Ascending aorta (tissue), 2 donors: Measurements from ENCODE around the gene HOXB1. TPM values are rescaled to one million over a fixed set of nuclear protein-coding genes. Genes with fewer than 3 reads are reported as not detected.
A peak's percentile ranks its signal among the peaks of the same experiment; 100 is the strongest.

ENCODE experiments used
- DNase-seq, 2 donors: peaks; one replicate each; pipeline ENCODE4 v3.0.0-alpha.2; 2019; ENCODE audit warnings: low spot score in 2 of 2
- H3K27ac ChIP-seq, 2 donors: fragments of 200-600 bp; sonication (generic); one replicate each; pipeline ENCODE4 v1.5.1; 2016 to 2017; ENCODE audit warnings: mild to moderate bottlenecking in 1 of 2
- H3K27me3 ChIP-seq: fragments of 200-600 bp; sonication (generic); one replicate; pipeline ENCODE4 v1.5.1; 2017
- H3K36me3 ChIP-seq, 2 donors: fragments of 200-600 bp; sonication (generic); one replicate each; pipeline ENCODE4 v1.5.1; 2016
- H3K4me1 ChIP-seq, 2 donors: fragments of 200-600 bp; sonication (generic); one replicate each; pipeline ENCODE4 v1.5.1; 2016 to 2017; ENCODE audit warnings: mild to moderate bottlenecking in 1 of 2
- H3K4me3 ChIP-seq, 2 donors: fragments of 200-600 bp; sonication (generic); one replicate each; pipeline ENCODE4 v1.5.1; 2016 to 2017; ENCODE audit warnings: mild to moderate bottlenecking in 1 of 2
- H3K9me3 ChIP-seq, 2 donors: fragments of 200-600 bp; sonication (generic); one replicate each; pipeline ENCODE4 v1.5.1; 2016
- CTCF ChIP-seq, 3 experiments: fragments of 200-600 bp in 2 of 3; fragments of 450-650 bp in 1 of 3; sonication (generic) in 2 of 3; IDR thresholded peaks; one replicate each; pipeline ENCODE4 v1.5.1; 2016 to 2019; ENCODE audit warnings: antibody characterized with exemption in 3 of 3, mild to moderate bottlenecking in 1 of 3, moderate library complexity in 1 of 3
- intact Hi-C: fragments of 100-400 bp; cut with DNase I; formaldehyde crosslinking; loops from one replicate; pipeline ENCODE4 v1.15.1; 2023
- total RNA-seq: library from RNA; depleted of rRNA; stranded (reverse); fragments of >200 nt; gene quantifications from one replicate; pipeline ENCODE4 v1.1.0, GENCODE V29; 2016

The HOXB1 gene
- total RNA-seq, 1 donor from 2014 or later = not detected

GRCh38 chr17:48527547-48527932 is 3.3 kb downstream of the HOXB1 start:
- DNase-seq = no peak
- Histone ChIP-seq H3K27ac (no peak overlapping the region), H3K36me3 (no peaks in the 10 kb centered on the region), H3K9me3 (no peaks in the 10 kb centered on the region), H3K27me3 (no peaks in the 10 kb centered on the region), H3K4me1 (no peaks in the 10 kb centered on the region), H3K4me3 (no peak overlapping the region)
- intact Hi-C loops = no loop called here
- TF ChIP-seq CTCF (IDR thresholded peaks at IDR 0.05) = no peak

DNA sequence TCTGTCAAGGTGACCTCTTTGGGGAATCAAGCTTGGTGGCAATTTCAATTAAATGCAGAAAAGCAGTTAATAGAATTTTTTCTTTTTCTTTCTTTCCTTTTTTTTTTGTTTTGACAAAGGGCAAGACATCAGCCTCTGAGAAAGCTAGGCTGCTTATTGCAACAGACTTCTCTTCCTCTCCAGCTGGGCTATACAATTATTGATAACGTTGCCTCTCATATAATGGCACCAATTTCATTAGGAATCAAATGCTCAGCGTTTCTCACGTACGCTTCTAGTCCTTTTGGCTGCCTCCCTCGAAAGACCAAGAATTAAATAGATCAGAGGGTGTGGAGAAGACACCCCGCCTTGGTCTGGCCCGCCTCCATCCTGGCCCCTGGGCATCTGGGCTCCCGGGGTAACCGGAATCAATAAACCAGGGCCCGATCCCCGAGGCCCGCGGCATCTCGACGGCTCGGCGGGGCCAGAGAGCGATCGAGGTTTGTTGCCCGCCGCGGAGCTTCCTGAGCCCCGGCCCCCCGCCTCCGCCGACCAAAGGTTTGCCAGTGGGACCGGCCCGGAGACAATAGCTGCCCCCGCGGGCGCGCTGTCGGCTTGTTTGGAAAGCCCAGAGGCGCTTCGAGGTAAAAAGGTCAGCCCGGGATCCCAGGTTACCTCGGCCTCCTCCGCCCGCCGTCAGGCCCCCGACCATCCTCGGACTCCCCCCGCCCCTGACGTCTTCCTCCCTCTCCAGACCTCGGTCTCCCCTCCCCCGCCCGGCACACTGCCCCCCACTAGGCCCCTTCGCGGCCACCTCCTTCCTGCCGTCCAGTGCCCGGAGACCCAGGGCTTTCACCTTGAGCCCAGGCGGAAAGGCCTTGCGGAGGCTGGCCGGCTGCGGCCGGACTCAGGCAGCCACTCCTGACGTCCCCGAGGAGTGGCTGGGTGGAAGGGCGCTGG is 3.9 kb downstream of the HOXB1 start:
- intact Hi-C loops = no loop called here
- Histone ChIP-seq H3K27me3 (no peaks in the 10 kb centered on the region), H3K9me3 (no peaks in the 10 kb centered on the region), H3K36me3 (no peaks in the 10 kb centered on the region), H3K4me3 (no peak overlapping the region), H3K4me1 (no peaks in the 10 kb centered on the region), H3K27ac (no peak overlapping the region)
- no peak for TF ChIP-seq CTCF (IDR thresholded peaks at IDR 0.05)
- no peak for DNase-seq

DNA sequence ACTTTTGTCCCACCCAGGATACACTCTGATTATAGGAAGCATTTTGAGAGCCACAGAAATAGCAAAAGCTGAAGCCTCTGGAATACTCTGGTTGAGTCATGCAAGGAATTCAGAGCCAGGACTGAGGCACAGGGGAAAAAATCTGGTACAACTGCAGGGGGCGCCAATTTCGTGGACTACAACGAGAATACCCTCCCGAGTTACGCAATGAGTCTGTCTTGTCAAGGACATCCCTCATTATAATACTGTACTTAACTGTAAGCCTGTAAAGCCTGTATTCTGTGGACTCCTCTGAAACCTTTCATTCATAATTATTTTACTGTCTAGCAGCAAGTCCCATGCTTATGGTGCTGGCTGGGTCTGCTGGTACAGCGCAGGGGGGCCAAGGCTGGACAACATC is 7.8 kb downstream of the HOXB1 start:
- H3K27me3 ChIP-seq = no peaks in the 10 kb centered on the region
- TF ChIP-seq CTCF (IDR thresholded peaks at IDR 0.05) = peak in 1 of 3 experiments; percentile 11

DNA sequence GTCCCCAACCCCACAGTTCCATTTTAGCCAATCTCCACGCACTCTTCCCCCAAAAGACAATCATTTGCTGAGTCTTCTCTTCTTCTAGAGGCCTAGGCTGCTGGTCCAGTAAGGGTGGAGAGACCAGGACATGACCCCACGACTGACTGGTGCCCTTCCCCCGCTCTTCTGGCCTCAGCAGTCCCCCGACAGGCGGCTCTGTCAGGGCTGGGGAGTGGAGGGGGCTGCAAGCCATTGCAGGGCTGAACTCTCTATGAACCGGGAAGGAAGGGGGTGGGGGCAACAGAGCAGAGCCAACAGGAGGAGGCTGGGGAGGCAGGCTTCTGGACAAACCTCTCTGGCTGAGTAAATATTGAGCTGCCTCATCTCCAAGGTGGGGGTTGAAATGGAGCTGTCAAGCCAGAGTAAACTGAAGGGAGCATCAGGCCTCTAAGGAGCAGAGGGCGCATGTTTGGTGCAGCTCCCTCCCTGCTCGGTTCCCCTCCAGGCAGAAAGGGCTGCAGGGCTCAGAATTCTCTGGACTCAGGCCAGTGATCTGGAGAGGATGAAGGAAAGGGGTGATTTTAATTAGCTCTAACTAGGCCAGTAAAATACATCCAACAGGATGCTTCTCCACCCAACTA is 8.7 kb downstream of the HOXB1 start:
- intact Hi-C loops = no loop called here
- Histone ChIP-seq H3K27me3 (no peaks in the 10 kb centered on the region), H3K4me3 (no peak overlapping the region), H3K36me3 (no peaks in the 10 kb centered on the region), H3K4me1 (no peaks in the 10 kb centered on the region), H3K27ac (no peak overlapping the region), H3K9me3 (no peaks in the 10 kb centered on the region)
- DNase-seq = no peak
- TF ChIP-seq CTCF (IDR thresholded peaks at IDR 0.05) = no peak

More for the DNA sequence above, 7.8 kb downstream of the HOXB1 start:
- intact Hi-C loops = no loop called here
- no peak for DNase-seq
- H3K4me1 ChIP-seq = no peaks in the 10 kb centered on the region
- H3K4me3 ChIP-seq = no peak overlapping the region
- no peaks in the 10 kb centered on the region for H3K36me3 ChIP-seq
- no peak overlapping the region for H3K27ac ChIP-seq
- H3K9me3 ChIP-seq = no peaks in the 10 kb centered on the region

DNA sequence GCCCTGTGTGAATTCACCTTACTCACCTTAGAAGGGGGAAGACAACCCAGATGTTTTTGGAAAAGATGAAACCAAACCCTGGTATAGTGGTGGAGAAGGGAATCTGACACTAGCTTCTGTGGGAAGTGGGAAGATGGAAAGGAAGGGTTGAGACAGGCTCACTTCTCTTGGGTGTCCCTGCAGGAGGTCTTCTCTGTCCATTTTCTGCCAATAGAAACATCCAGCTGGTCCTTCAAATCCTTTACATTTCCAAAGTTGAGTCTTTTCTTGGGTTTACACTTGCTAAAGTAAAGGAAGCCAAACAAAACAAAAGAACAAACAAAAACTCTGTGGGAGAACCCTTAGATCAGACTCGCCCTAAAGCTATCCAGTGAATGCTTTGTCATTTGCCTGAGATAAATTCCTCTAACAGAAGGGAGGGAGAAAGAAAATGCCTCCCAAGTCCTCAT is 10.2 kb downstream of the HOXB1 start:
- TF ChIP-seq CTCF (IDR thresholded peaks at IDR 0.05) = no peak
- Histone ChIP-seq H3K27me3 (no peaks in the 10 kb centered on the region), H3K36me3 (no peaks in the 10 kb centered on the region), H3K27ac (no peak overlapping the region), H3K4me3 (no peak overlapping the region), H3K4me1 (no peaks in the 10 kb centered on the region), H3K9me3 (no peaks in the 10 kb centered on the region)
- intact Hi-C loops = no loop called here
- no peak for DNase-seq
